Measurements from ENCODE around the gene TARBP1. TPM values are rescaled to one million over a fixed set of nuclear protein-coding genes. Genes with fewer than 3 reads are reported as not detected.

Gene TARBP1
- total and polyA plus RNA-seq, 2 of the 4 experiments (the other 2 are of a cell fraction): 10.6 to 17.7 TPM

DNA sequence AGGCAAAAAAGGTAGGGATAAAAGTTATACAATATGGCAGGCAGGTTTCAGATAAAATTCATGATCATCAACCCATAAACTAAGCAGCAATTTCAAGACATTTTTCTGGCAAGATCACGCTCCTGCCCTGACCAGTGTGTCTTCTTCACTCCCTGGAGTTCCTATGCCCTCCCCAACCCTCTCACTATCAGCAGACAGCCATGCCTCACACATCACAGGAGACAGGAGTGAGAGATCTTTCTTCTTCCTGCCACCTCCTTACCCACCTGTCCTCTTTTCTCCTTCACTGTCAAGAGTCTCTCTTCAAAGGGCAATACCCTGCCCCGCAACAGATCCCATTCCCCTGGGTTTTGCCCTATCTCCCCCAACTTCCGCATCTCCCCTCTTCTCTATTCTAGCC is 77.3 kb downstream of the TARBP1 start:
- no peak for DNase-seq
- no peak overlapping the region for H3K14ac ChIP-seq (replicated peaks; ENCODE audit: low read depth, low read length)
- dilution Hi-C loops (cut with HindIII; ENCODE audit: low sequenced_read_pairs, unreplicated experiment): no loop called here
- 86% methylated on average over 1 of the region's 3 CpGs; no CpG with 5 or more reads in 1 of the 2 experiments for WGBS, 2 experiments (ENCODE audit: extremely low coverage in 2 of 2, insufficient read length in 1 of 2)
- H4K91ac ChIP-seq (ENCODE audit: insufficient read depth, low read depth, low read length): no peak overlapping the region
- H3K9me1 ChIP-seq (ENCODE audit: insufficient read depth, low read length): peaks cover 3% of the 10 kb centered on the region; the same call in 1 of the 2 replicates
- no peak for ATAC-seq (ENCODE audit: low read depth)
- no peak overlapping the region for H3K27ac ChIP-seq (ENCODE audit: insufficient read depth, low read length)
- no peak overlapping the region for H4K5ac ChIP-seq (ENCODE audit: low read depth, low read length)
- no peak overlapping the region for H2BK20ac ChIP-seq (ENCODE audit: low read depth, low read length)
- H3K36me3 ChIP-seq (ENCODE audit: control insufficient read depth, insufficient read depth, low read length): no peaks in the 10 kb centered on the region
- no peak overlapping the region for H3K4ac ChIP-seq (ENCODE audit: low read depth, low read length)
- no peak overlapping the region for H2BK120ac ChIP-seq (ENCODE audit: low read depth, low read length)
- no peak overlapping the region for H2BK15ac ChIP-seq (ENCODE audit: low read depth, low read length)
- no peak overlapping the region for H3K23ac ChIP-seq (ENCODE audit: low read depth, low read length)
- H2BK5ac ChIP-seq (ENCODE audit: low read depth, low read length, poor library complexity, severe bottlenecking): no peak overlapping the region
- no peak overlapping the region for H3K56ac ChIP-seq (ENCODE audit: extremely low read depth, insufficient read depth, low read length)
- H3K79me1 ChIP-seq (ENCODE audit: low read depth in 1 of 2, low read length in 2 of 2): no peaks in the 10 kb centered on the region
- no peaks in the 10 kb centered on the region for H3K9me3 ChIP-seq (ENCODE audit: control insufficient read depth, insufficient read depth, low read length)
- no peaks in the 10 kb centered on the region for H3K27me3 ChIP-seq (ENCODE audit: control insufficient read depth, insufficient read depth, low read length)
- no peak overlapping the region for H2AK9ac ChIP-seq (replicated peaks; ENCODE audit: low read depth, low read length, poor library complexity)
- intact Hi-C loops (cut with micrococcal nuclease): no loop called here
- CTCF ChIA-PET: no interaction called here
- TF ChIP-seq, protein P1, sequence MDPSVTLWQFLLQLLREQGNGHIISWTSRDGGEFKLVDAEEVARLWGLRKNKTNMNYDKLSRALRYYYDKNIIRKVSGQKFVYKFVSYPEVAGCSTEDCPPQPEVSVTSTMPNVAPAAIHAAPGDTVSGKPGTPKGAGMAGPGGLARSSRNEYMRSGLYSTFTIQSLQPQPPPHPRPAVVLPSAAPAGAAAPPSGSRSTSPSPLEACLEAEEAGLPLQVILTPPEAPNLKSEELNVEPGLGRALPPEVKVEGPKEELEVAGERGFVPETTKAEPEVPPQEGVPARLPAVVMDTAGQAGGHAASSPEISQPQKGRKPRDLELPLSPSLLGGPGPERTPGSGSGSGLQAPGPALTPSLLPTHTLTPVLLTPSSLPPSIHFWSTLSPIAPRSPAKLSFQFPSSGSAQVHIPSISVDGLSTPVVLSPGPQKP (IDR thresholded peaks at IDR 0.05; ENCODE audit: borderline replicate concordance, low read depth, low read length): no peak
- TF ChIP-seq RAD21 (IDR thresholded peaks at IDR 0.05; ENCODE audit: low read length) (no peak), RCOR1 (IDR thresholded peaks at IDR 0.05; ENCODE audit: insufficient replicate concordance, low read length) (no peak), FOS (IDR thresholded peaks at IDR 0.05; ENCODE audit: low read depth, low read length) (no peak), CEBPB (IDR thresholded peaks at IDR 0.05; ENCODE audit: low read depth, low read length) (no peak)
- H4K8ac ChIP-seq (ENCODE audit: low read depth in 2 of 2, low read length in 2 of 2): no peak overlapping the region
- peaks cover under 1% of the 10 kb centered on the region; the same call in 1 of the 2 replicates for H3K4me1 ChIP-seq (ENCODE audit: control insufficient read depth, insufficient read depth, low read length)
- no peak overlapping the region for H2AFZ ChIP-seq (replicated peaks; ENCODE audit: low read length, poor library complexity)
- POLR2A ChIA-PET (ENCODE audit: unreplicated experiment): no interaction called here
- no peak overlapping the region for H3K18ac ChIP-seq (ENCODE audit: low read depth, low read length)
- no peak overlapping the region for H3K4me3 ChIP-seq (ENCODE audit: insufficient read depth, low read depth, low read length)
- no peak overlapping the region for H2AK5ac ChIP-seq (ENCODE audit: low read depth, low read length)
- no peaks in the 10 kb centered on the region for H4K20me1 ChIP-seq (ENCODE audit: insufficient read depth, low read length)
- H3K4me2 ChIP-seq (ENCODE audit: low read depth, low read length): no peak overlapping the region
- no TSS peak for BruUV-seq (replicated peaks)
- H3K9ac ChIP-seq (ENCODE audit: low read depth, low read length): no peak overlapping the region
- in situ Hi-C loops (cut with MboI; ENCODE audit: low sequenced_read_pairs): no loop called here

Data from IMR-90 (cell line).